ENCODE results near the gene PLCL1. TPM values are rescaled to one million over a fixed set of nuclear protein-coding genes. Genes with fewer than 3 reads are reported as not detected.

The PLCL1 gene
- total and polyA plus RNA-seq, 8 donors = 0.38 to 1.5 (median 0.73) TPM

GRCh38 chr2:198065322-198065721 lies 260.9 kb downstream of the PLCL1 start:
- FAIRE-seq = no peak
- intact Hi-C loops (cut with DNase I) = no loop called here

GRCh38 chr2:198066597-198066996 lies 262.2 kb downstream of the PLCL1 start:
- intact Hi-C loops (cut with DNase I) = no loop called here
- no peaks in the 10 kb centered on the region for H3K27me3 ChIP-seq
- FAIRE-seq = no peak
- peaks cover 0 to 6% (median 0%) of the 10 kb centered on the region in 3 donors for H3K4me1 ChIP-seq
- no peak for ATAC-seq
- WGBS, 2 donors = 94 to 96% methylated on average over 2 of the region's 2 CpGs
- no peaks in the 10 kb centered on the region for H3K9me3 ChIP-seq
- no peak overlapping the region for H3K27ac ChIP-seq
- TF ChIP-seq CTCF (IDR thresholded peaks at IDR 0.05) = no peak
- no peaks in the 10 kb centered on the region for H3K36me3 ChIP-seq
- no peak for DNase-seq
- H3K4me3 ChIP-seq = no peak overlapping the region

More at GRCh38 chr2:198065322-198065721, 260.9 kb downstream of the PLCL1 start:
- DNase-seq (no peak), ATAC-seq (no peak)
- H3K4me3 ChIP-seq = no peak overlapping the region
- H3K4me1 ChIP-seq = peaks cover 0 to 6% (median 0%) of the 10 kb centered on the region in 3 donors
- H3K27ac ChIP-seq = no peak overlapping the region
- TF ChIP-seq CTCF (IDR thresholded peaks at IDR 0.05) = no peak
- H3K36me3 ChIP-seq = no peaks in the 10 kb centered on the region
- 15 to 34% methylated on average over 1 of the region's 1 CpG for WGBS, 2 donors
- H3K27me3 ChIP-seq = no peaks in the 10 kb centered on the region
- no peaks in the 10 kb centered on the region for H3K9me3 ChIP-seq

GRCh38 chr2:198072655-198073054 lies 268.3 kb downstream of the PLCL1 start:
- H3K27me3 ChIP-seq = no peaks in the 10 kb centered on the region
- no peaks in the 10 kb centered on the region for H3K36me3 ChIP-seq
- H3K4me3 ChIP-seq = no peak overlapping the region
- H3K9me3 ChIP-seq = no peaks in the 10 kb centered on the region
- TF ChIP-seq CTCF (IDR thresholded peaks at IDR 0.05) = no peak
- H3K4me1 ChIP-seq = no peaks in the 10 kb centered on the region
- FAIRE-seq = no peak
- H3K27ac ChIP-seq = no peak overlapping the region
- no peak for DNase-seq
- intact Hi-C loops (cut with DNase I) = no loop called here
- no peak for ATAC-seq

- TF ChIP-seq CTCF (IDR thresholded peaks at IDR 0.05) = no peak
- WGBS, 2 donors = 83 to 90% methylated on average over 2 of the region's 2 CpGs
- FAIRE-seq (no peak), ATAC-seq (no peak), DNase-seq (no peak)
- no peaks in the 10 kb centered on the region for H3K4me1 ChIP-seq
- intact Hi-C loops (cut with DNase I) = no loop called here
- no peaks in the 10 kb centered on the region for H3K9me3 ChIP-seq
- no peak overlapping the region for H3K27ac ChIP-seq
- H3K4me3 ChIP-seq = no peak overlapping the region
- H3K36me3 ChIP-seq = no peaks in the 10 kb centered on the region
- no peaks in the 10 kb centered on the region for H3K27me3 ChIP-seq
Measured at GRCh38 chr2:198073253-198073652, 268.9 kb downstream of the PLCL1 start.

GRCh38 chr2:198077477-198077876 lies 273.1 kb downstream of the PLCL1 start:
- WGBS, 2 donors = 86 to 87% methylated on average over 1 of the region's 1 CpG

More at GRCh38 chr2:198077477-198077876, 273.1 kb downstream of the PLCL1 start:
- DNase-seq (no peak), FAIRE-seq (no peak), ATAC-seq (no peak)
- intact Hi-C loops (cut with DNase I) = no loop called here
- no peaks in the 10 kb centered on the region for H3K9me3 ChIP-seq
- H3K4me1 ChIP-seq = no peaks in the 10 kb centered on the region
- no peaks in the 10 kb centered on the region for H3K36me3 ChIP-seq
- no peak for TF ChIP-seq CTCF (IDR thresholded peaks at IDR 0.05)
- H3K27me3 ChIP-seq = no peaks in the 10 kb centered on the region
- H3K27ac ChIP-seq = no peak overlapping the region
- no peak overlapping the region for H3K4me3 ChIP-seq
